WI38 (cell line): ENCODE data around the gene DNASE1L3.
"Not testable (repeated sequence)": the region's sequence is repeated elsewhere in the genome, so short reads cannot be mapped to it uniquely, and the experiment has no call there.

ENCODE experiments used
- H3K4me3 ChIP-seq: 2 replicates; pipeline ENCODE4 v1.5.1; 2011; ENCODE audit warnings: low read depth, mild to moderate bottlenecking, control low read depth, low read length
- CTCF ChIP-seq: IDR thresholded peaks from 2 replicates; pipeline ENCODE4 v1.5.1; 2012; ENCODE audit warnings: low read depth, mild to moderate bottlenecking, control low read depth, low read length

DNASE1L3 gene

GRCh38 chr3:58205981-58206380 is 4.8 kb downstream of the DNASE1L3 start:
- H3K4me3 ChIP-seq: no peak overlapping the region
- TF ChIP-seq CTCF: no peak

GRCh38 chr3:58204720-58205119 is 6.1 kb downstream of the DNASE1L3 start:
- H3K4me3 ChIP-seq: no peak overlapping the region
- no peak for TF ChIP-seq CTCF

GRCh38 chr3:58203541-58203940 is 7.2 kb downstream of the DNASE1L3 start:
- no peak for TF ChIP-seq CTCF
- H3K4me3 ChIP-seq: no peak overlapping the region

- no peak for TF ChIP-seq CTCF
Observed at GRCh38 chr3:58202917-58203360, 7.8 kb downstream of the DNASE1L3 start.

GRCh38 chr3:58201451-58201850 is 9.3 kb downstream of the DNASE1L3 start:
- not testable (repeated sequence) for H3K4me3 ChIP-seq

More at GRCh38 chr3:58202917-58203360, 7.8 kb downstream of the DNASE1L3 start:
- H3K4me3 ChIP-seq: no peak overlapping the region

- H3K4me3 ChIP-seq: no peak overlapping the region
- TF ChIP-seq CTCF: no peak
Observed at GRCh38 chr3:58200846-58201355, 9.9 kb downstream of the DNASE1L3 start.

GRCh38 chr3:58200121-58200709 is 10.6 kb downstream of the DNASE1L3 start:
- no peak for TF ChIP-seq CTCF
- no peak overlapping the region for H3K4me3 ChIP-seq

GRCh38 chr3:58198804-58199203 is 12.0 kb downstream of the DNASE1L3 start:
- no peak overlapping the region for H3K4me3 ChIP-seq
- no peak for TF ChIP-seq CTCF
